ENCODE measurements around the gene CASKIN1. TPM values are rescaled to one million over a fixed set of nuclear protein-coding genes. Genes with fewer than 3 reads are reported as not detected.

CASKIN1 gene
- total RNA-seq, 1 experiment from 2014 or later = 0.02 TPM

DNA sequence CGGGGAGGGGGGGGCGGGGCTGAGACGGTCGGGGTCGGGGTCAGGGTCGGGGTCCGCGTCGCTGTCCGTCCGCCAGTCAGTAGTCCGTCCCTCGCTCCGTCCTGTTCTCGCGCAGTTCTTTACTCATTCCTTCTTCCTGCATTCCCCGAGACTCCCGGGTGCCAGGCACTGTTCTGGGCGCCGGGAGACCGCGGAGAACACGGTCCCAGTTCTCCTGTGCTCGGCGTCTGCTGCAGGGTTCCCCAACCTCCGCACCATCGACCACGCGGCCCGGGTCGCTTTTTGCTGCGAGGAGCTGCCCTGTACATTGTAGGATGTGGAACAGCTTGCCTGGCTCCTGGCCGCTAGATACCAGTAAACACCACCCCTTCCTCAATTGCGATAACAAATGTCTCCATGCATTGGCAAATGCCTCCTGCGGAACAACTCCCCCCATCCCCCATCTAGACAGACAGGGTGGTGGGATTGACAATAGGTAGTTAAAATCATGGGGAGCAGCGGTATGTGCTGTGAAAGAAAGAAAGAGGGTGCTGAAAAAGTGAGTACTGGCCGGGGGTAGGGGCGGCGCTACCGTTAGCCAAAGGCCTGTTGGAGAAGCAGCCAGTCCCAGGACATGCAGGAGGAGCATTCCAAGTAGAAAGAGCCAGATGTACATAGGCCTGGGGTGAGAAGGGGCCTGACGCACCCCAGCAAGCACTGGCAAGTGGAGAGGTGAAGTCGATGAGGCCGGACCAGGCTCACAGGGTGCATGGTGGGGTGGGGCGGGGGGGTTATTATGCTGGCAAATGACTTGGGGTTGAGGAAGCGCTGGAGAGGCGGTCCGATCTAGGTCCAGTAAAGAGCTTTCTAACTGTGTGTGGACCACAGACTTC is 40.2 kb downstream of the CASKIN1 start:
- no peak for DNase-seq (ENCODE audit: low spot score)

DNA sequence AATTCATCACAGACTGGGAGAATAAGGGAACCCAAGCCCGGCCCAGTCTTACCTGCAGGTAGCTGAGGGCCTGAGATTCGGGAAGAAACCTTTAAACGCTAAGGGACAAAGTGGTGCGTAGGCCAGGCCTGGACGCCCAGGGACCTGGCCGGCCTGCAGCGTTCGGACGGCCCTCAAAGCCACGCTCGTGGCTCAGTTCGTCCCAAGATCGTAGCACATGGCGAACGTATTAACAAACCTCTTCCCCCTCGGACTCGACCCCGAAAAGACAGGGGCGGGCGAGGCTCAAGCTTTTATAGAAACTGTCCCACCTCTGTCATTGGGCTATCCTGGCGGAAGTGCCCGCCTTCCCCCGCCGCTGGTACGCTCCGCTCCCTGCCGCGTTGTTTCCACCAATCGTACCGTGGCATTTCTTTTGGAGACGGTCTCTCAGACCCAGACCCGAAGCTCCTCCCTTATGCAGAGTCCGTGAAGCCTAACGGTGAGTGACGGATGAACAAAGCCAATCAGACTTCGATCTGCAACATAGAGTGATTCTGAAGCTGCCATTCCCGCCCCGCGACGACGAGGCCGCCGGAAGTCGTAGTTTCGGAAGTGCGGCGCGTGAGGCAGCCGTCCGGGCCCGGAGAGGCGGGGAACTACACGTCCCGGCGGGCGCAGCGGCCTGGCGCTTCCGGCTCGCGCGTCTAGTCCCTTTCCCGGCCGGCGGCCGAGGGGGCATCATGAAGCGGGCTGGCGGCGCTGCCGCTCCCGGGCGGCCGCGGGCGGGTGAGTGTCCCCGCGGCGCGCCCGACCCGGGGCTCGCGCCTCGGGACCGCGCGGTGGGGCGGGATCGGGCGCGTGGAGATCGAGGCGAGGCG is 41.1 kb downstream of the CASKIN1 start, which contains the start of gene TRAF7:
TRAF7 (plus strand) TSS at position 692 of the 860 bp plus-strand sequence. CDS start 8,139 bp downstream, outside the sequence.
- DNase-seq (ENCODE audit: low spot score) = peak; percentile 100

DNA sequence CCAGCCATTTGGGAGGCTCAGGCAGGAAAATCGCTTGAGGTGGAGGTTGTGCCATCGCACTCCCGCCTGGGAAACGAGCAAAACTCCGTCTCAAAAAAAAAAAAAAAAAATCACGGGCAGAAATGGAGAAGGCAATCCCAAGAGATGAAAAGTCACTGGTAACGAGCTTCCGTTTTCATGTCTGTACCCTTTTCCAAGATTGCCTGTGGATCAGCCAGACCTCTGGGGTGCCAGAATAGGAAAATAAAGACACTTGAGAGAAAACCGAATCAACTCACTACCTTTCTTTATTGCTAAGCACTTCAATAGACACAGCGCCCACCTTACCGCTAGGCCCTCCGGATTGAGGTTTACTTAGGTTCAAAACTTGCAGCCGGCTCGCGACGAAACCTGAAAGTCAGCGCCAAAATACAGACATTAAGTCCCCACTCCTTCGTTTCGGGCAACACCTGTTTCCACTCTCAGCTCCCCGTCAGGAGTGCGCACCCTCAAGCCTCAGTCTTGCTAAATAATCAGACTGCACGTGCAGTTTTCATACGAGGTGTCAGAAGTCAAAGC is 41.8 kb downstream of the CASKIN1 start:
- DNase-seq (ENCODE audit: low spot score) = no peak

DNA sequence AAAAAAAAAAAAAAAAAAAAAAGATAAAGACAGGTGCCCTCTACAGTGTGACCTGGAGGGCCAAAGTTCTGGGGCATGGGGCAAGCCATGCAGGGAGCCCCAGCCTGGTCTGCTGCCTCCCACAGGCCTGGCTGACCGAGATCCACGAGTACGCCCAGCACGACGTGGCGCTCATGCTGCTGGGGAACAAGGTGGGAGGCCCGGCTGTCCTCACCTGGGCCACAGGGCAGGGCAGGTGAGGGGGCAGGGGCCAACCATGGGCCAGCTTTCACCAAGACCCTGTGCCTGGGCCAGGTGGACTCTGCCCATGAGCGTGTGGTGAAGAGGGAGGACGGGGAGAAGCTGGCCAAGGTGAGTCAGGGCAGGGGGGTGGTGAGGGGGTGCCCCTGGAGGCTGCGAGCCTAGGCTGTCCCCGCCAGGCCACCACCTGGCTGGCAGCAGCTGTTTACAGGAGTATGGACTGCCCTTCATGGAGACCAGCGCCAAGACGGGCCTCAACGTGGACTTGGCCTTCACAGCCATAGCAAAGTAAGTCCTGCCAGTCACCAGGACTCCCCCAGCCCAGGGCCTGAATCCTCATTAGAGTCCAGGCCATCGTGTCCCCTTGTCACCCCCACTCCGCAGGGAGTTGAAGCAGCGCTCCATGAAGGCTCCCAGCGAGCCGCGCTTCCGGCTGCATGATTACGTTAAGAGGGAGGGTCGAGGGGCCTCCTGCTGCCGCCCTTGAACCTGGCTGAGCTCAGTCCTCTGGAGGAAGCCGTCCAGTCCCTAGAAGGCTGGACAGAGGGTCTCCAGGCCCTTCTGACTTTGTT is 43.5 kb downstream of the CASKIN1 start:
- DNase-seq (ENCODE audit: low spot score) = no peak

DNA sequence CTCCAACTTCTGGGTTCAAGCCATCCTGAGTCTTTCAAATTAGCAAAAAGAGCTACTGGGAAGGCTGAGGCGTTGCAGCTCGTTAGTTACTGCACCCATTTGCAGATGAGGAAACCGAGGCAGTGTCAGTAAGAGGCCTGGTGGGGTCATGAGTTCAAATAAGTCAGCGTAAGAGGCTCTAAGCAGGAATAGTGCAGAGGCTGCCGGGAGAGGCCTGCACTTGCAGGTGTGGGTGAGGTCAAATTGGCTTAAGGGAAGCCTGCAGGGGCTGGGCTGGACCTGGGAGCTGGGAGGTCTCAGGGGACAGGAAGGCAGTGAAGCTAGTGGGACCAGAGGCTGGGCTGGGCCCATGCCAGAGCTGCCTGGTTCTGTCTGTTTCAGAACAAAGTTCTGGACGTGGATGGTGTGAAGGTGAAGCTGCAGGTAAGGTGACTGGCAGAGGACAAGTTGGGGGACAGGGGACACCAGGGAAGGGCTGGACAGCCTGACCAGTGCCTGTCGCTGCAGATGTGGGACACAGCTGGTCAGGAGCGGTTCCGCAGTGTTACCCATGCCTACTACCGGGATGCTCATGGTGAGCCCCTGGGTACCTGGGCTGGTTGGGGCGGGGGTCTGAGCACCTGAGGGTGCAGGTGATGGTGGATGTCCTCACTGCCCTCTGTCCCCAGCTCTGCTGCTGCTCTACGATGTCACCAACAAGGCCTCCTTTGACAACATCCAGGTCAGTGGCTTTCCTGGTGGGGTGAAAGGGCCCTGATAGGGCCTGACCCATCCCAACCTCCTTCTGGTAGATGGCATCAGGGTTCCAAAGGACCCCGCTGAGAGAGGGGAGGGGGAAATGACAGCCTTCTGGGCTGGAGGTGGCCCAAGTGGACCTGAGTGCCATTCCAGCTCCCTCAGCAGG is 45.0 kb downstream of the CASKIN1 start:
- DNase-seq (ENCODE audit: low spot score) = no peak

DNA sequence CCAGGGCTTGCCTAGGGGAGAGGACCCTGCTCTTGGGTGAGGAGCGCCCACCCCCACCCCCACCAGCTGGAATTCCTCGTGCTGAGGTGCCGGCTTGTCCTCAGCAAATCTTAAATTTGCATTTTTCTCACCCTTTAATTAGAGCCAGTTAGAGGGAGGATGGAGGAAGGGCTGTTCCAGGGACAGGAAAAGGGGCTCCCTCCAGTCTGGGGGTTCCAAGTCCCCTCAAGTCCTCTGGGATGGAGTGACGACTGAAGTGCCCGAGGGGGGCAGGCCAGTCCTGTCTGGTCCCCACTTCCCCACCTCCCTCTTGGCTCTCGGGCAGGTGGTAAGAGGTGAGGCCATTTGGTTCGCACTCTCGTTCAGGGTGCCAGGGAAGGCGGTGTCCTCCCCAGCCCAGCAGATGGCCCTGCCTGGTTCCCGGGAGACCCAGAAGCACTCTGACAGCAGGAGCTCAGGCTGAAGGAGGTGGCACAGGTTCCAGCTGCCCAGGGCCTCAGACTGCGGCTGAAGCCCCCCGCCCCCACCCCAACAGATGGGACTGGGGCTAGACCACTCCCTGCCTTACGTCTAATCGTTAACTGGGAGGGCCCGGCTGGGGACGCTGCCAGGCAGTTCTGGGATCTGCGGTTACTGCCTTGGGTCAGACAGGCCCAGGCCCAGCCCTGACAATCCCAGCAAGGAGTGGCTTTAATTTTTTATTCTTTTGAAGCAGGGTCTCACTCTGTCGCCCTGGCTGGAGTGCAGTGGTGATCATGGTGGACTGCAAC is 45.8 kb downstream of the CASKIN1 start:
- DNase-seq (ENCODE audit: low spot score) = peak; percentile 70

DNA sequence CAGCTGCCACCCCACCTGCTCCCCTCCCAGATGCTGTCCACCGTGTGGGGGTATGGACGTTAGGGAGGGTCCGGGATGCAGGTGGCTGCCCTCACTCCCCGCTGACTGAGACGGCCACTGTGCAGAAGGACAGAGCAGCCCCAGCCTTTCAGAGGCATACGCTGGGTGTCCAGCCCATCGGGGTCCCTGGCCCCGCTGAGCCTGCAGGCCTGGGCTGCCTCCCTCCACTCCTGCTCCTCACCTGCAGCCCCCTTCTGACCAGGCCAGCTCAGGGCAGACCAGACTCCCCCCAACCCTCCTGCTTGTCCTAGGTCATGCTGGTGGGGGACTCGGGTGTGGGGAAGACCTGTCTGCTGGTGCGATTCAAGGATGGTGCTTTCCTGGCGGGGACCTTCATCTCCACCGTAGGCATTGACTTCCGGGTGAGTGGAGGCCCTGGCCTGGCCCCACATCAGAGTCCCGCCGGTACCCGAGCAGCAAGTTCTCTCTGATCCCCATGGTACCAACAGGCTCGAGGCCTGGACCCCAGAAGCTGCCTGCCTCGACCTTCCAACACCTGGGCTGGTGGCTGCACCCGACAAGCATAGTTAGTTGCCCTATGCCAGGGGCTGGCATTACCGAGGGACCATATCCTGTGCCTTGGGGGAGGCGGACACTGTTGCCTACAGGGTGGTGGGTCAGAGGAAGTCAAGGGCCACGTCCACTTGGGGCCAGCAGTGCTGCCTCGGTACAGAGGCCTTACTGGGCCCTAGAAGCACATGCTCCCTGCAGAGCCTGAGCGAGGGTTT is 46.6 kb downstream of the CASKIN1 start:
- no peak for DNase-seq (ENCODE audit: low spot score)

DNA sequence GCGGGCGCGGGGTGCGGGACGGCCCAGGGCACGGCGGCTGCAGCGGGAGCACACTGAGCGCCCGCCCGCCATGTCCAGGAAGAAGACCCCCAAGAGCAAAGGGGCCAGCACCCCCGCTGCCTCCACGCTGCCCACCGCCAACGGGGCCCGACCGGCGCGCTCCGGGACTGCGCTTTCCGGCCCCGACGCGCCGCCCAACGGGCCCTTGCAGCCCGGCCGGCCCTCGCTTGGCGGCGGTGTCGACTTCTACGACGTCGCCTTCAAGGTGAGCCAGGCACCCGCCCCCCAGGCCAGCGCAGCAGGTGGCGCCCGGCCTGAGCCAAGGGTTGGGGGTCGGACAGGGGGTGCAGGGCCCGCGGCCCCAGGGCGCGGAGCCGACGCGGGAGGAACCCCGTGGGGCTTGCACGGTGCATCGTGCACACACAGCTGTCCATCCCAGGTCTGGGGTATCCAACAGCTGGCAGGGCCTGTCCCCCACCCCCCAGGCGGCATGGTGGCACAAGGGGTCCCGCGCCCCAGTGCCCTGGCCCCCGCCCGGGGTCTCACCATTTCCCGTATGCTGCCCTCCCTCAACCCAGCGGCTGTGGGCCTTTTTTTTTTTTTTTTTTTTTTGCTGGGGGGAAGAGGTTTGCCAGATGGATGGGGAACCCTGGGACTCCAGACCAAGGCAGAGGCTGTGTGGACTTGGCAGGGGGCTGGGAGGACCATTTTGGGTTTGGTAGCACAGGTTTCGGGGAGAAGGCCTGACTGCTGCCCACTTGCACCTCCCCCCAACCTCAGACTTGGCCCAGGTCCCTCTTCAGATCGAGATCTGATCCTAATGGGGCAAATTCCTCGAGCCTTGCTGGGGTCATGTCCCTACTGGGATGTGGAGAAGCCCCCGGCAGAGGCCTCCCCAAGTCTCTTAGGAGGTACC is 47.4 kb downstream of the CASKIN1 start:
- no peak for DNase-seq (ENCODE audit: low spot score)

DNA sequence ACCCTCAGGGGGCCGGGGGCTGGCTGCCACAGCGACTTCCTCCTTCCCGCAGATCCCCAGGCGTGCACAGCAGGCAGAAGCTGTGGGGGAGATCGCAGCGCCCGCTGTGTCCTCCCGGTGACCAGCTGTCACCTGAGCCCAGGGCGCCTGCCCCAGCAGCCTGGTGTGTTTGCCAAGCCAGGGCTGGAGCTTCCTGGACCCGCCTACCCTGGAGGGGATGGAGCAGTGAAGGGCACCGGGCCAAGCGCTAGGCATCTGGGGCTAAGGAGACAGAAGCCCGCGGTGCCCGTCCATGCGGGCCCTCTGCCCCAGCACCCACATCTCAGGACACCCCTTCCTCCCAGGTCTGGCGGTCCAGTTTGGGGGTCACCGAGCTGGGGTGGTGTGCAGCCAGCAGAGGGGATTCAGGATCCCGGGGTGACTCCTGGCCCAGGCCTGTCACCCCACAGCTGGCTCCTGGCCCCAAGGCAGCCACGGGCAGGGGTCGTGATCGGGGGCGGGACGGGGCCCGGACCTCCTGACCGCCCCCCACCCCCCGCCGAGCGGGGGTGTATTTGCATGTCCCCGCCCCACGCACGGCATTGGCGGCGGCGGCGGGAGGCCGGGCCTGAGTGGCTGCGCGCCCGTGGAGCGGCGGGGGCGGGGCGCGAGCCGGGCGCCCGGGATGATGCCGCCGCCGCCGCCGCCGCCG is 48.3 kb downstream of the CASKIN1 start, which contains the start of gene RAB26:
RAB26 (plus strand) TSS at position 645 of the 691 bp plus-strand sequence. CDS start 159 bp downstream, outside the sequence.
- peak; percentile 91 for DNase-seq (ENCODE audit: low spot score)

DNA sequence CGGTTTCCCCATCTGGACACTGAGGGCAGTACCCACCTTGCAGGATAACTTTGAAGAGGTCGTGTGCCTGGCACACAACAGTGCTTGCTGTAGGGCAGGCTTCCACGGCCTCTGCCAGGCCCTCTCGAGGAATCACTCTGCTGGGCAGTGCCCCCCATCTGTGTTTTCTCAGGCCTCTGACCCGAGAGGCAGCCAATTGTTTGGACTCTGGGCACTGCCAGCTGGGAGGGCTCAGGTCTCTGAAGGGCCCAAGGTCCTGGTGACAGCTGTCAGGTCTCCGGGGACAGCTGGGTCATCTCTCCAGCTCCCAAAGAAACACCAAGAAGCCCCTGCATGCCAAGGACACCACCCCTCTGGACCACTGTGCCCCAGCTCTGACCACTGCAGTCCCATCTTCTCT is 49.0 kb downstream of the CASKIN1 start:
- no peak for DNase-seq (ENCODE audit: low spot score)

DNA sequence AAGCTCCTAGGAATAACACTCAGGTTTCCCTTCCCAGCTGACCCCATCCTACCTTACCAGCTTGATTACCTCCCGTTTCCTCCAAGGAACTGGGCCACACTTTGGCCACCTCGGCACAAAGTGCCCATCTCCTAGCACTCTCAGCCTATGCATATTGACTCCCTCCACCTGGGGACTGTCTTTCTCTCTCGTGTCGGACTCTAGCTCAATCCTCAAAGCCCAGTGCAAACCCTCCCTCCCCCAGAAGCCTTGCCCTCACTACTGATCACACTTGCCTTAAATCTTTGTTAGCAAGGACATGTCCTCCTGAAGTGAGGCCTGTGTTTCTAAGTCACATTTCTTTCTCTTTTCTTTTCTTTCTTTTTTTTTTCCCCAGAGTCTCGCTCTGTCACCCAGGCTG is 50.6 kb downstream of the CASKIN1 start:
- DNase-seq (ENCODE audit: low spot score) = no peak

DNA sequence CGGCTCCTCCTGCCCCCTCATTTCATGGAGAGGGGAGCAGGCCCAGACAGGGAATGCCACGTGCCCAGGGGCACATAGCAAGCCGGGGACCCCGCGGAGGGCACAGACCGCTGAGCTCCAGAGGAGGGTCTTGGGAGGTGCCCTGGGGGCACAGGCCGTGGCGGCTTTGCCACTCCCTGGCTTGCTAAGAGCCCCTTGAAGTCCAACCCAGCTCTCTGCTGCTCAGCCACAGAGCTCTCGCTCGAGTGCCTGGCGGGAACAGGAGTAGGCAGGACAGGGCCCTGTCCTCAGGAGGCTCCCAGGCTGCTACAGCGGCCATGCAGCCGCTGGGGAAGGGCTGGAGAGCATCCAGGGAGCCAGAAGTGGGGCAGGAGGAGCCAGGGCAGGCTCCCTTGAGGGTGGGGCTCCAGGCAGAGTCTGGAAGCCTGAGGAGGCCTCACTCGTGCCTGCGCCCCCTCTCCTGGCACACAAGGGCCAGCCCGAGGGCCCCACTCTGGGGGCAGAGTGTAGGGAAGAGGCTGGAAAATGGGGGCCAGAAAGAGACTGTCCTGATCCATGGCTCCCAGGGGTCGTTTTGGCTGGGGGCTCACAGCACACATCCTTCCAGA is 52.4 kb downstream of the CASKIN1 start:
- peak; percentile 3 for DNase-seq (ENCODE audit: low spot score)

DNA sequence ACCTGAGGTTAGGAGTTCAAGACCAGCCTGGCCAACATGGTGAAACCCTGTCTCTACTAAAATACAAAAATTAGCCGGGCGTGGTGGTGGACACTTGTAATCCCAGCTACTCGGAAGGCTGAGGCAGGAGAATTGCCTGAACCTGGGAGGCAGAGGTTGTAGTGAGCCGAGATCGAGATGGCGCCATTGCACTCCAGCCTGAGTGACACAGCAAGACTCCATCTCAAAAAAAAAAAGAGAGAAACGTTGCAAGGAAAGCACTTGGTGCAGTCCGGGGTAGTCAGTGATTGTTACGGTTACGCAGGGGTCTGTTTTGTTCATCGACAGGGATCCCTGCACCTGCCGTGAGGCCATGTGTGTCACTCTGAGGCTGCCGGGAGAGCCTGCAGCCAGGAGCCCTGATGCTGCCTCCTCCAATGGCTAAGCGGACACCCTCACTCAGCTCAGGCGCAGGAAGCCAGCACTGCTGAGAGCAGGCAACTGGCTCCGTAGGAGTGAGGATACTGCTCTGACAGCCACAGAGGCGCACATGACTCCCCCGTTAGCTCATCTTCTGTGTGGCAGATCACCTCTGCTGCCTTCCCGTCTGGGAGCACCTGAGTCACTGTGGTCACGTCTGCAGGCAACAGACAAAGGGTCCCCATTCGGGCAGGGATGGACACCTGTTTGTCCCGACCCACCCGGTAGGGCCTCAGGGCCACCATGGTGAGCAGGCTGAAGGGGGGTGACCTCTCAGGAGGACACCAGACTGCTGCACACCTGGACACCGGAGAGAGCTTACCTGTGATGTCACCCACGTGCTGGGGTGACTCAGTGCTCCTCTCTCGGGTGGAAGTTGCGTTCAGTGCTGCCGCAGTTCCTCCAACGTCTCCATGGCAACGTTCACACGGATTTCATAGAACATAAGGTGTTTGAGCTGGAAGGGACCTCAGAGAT is 53.2 kb downstream of the CASKIN1 start:
- peak; percentile 6 for DNase-seq (ENCODE audit: low spot score)

DNA sequence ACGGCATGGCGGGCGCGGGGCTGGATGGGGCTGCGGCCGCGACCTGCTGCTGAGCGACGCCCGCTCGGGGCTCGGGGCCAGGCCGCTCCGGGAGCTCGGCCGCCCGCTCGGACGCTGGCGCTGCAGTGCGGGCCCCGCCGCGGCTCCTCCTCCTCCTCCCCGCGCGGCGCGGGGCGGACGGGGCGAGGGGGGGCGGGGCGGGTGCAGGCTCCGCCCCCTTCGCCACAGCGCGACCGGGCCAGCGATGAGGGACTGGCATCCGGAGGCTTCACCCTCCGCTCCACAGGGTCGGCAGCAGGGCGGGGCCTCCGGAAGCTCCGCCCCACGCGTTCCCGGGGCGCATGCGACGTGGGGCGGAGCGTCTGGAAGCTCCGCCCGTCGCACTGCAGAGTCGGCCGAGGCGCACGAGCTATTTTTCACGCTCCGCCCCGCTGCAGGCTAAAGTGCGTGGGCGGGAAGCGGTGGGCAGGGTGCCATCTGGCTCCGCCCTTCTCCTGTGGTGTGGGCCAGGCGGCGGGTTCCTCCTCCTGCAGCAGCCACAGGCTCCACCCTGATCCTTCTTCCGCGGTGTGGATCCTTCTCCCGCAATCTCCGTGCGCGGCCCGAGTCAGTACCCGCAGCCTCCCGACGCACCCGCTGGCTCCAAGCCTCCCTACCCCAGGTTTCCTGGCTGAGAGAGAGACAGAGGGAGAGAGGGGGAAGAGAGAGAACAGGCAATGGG is 60.5 kb downstream of the CASKIN1 start, which contains the start of gene PKD1:
PKD1 (minus strand) TSS at position 129 of the 721 bp plus-strand sequence. CDS start 209 bp downstream, outside the sequence.
- DNase-seq (ENCODE audit: low spot score) = peak; percentile 76
